GM12864 (cell line): ENCODE results near the gene PPP1R13L.
"Not testable (repeated sequence)": the region's sequence is repeated elsewhere in the genome, so short reads cannot be mapped to it uniquely, and the experiment has no call there.

Experiments used
- DNase-seq: peaks from one replicate; pipeline ENCODE4 v3.0.0-alpha.2; 2011; ENCODE audit warnings: low read depth
- H3K4me3 ChIP-seq: 2 replicates; pipeline ENCODE4 v1.5.1; 2011; ENCODE audit warnings: mild to moderate bottlenecking, low read depth, low read length, control low read depth
- TF ChIP-seq, protein P1 (sequence below): IDR thresholded peaks from 2 replicates; pipeline ENCODE4 v1.5.1; 2011; ENCODE audit warnings: low read depth, mild to moderate bottlenecking, moderate library complexity, low read length, control low read depth, inconsistent platforms; ENCODE audit errors: missing control alignments

The PPP1R13L gene

DNA sequence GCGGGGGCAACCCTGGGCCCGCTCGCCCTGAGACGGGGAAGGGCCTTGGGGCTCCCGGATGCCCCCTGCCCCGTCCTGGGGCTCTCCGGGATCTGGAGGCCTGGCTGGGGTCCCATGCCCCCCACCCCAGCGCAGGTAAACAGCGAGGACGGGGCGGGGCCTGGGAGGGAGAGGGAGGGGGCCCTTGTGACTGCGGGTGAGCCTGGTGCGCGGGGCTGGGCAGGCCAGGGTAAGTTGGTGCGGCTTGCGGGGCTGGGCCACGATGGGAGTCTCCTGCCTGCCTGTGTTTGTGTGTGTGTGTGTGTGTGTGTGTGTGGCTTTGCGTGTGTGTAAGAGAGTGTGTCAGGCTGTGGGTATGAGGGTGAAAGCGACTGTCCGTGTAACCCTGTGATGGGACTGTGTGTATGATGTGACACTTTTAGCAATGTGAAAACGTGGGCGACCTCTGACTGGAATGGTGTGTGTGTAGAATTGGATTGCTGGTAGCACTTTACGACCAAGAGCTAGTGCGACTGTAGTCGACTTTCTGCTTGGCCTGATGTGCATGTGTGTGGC, 63.9 kb downstream of the PPP1R13L start:
- TF ChIP-seq, protein P1, sequence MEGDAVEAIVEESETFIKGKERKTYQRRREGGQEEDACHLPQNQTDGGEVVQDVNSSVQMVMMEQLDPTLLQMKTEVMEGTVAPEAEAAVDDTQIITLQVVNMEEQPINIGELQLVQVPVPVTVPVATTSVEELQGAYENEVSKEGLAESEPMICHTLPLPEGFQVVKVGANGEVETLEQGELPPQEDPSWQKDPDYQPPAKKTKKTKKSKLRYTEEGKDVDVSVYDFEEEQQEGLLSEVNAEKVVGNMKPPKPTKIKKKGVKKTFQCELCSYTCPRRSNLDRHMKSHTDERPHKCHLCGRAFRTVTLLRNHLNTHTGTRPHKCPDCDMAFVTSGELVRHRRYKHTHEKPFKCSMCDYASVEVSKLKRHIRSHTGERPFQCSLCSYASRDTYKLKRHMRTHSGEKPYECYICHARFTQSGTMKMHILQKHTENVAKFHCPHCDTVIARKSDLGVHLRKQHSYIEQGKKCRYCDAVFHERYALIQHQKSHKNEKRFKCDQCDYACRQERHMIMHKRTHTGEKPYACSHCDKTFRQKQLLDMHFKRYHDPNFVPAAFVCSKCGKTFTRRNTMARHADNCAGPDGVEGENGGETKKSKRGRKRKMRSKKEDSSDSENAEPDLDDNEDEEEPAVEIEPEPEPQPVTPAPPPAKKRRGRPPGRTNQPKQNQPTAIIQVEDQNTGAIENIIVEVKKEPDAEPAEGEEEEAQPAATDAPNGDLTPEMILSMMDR = no peak
- DNase-seq = no peak
- no peak overlapping the region for H3K4me3 ChIP-seq

DNA sequence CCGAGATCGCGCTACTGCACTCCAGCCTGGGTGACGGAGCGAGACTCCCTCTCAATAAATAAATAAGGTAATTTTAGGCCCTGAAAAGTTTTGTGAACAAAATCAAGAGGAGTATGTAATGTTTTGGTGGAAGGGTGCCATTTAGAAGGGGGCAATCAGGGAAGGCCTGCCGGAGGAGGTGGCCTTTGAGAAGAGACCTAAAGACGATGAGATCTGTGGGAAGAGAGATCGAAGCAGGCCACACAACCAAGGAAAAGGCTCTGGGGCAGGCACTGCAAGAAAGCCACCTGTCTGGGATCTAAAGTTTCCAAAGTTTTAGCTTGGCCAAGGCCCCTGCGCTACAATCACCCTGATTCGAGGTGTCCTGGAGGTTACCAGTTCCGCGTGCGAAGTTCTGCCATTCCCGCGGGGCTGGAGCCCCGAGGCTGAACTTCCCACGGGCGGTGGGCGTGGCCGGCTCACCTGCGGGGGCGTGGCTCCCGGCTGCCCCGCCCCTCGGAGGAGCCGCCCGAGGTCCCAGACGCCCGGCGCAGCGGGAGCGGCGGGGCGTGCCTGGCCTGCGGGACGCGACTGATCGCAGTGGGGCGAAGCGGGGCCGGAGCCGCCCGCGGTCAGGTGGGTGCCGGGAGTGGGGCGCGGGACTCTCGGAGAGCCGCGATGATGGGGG, 64.5 kb downstream of the PPP1R13L start, which contains the start of gene KLC3:
TSS of gene KLC3 (plus strand) at position 519 of the 667 bp plus-strand sequence. CDS start 4,792 bp downstream, outside the sequence.
- TF ChIP-seq, protein P1 = no peak
- no peak for DNase-seq
- H3K4me3 ChIP-seq = no peak within 1 kb of the TSS

DNA sequence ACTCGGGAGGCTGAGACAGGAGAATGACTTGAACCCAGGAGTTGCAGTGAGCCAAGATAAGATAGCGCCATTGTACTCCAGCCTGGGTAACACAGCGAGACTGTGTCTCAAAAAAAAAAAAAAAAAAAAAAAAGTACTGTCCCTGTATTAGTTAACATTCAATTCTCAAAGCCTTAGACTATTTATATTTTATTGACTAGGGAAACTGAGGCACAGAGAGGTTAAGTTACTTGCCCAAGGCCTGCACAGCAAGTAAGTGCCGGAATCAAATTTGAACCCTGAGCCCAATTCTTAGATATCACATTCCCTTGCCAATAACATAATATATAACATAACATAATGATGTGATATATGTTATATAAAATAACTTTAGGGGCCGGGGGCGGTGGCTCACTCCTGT, 65.2 kb downstream of the PPP1R13L start:
- no peak for DNase-seq
- H3K4me3 ChIP-seq = no peak overlapping the region
- TF ChIP-seq, protein P1 = no peak

DNA sequence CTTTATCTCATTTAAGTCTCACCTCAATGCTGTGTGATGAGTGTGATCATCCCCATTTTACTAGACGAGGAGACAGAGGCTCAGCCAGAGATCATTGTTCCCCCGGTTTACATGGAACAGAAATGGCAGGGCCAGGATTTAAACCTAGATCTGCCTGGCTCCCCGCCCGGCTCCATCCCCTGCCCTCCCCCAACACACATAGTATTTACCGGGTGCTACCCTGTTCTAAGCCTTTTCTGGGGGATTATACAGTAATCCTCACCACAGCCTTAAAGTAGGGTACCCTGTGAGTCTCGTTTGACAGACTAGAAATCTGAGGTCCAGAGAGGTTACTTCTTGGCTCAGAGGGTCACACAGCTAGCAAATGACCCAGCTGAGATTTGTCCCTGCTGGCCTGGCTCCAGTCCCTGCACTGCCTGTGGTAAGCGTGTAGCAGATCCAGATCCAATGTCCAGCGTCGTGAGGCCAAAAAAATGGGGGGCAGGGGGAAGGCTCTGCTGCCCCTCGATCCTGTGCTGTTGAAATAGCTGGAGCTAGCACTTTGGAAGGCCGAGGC, 68.1 kb downstream of the PPP1R13L start:
- H3K4me3 ChIP-seq = no peak overlapping the region
- TF ChIP-seq, protein P1 = no peak
- DNase-seq = no peak

DNA sequence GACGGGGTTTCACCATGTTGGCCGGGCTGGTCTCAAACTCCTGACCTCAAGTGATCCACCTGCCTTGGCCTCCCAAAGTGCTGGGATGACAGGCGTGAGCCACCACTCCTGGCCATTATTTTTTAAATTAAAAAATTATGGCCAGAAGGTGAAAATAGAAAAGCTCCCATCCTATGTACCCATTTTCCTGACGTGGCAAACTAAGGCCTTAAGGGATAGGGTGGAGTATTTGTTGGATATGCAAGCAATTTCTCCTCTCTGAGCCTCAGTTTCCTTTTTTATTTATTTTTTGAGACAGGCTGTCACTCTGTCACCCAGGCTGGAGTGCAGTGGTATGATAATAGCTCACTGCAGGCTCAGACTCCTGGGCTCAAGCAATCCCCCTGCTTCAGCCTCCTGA, 70.0 kb downstream of the PPP1R13L start:
- not testable (repeated sequence) for DNase-seq, H3K4me3 ChIP-seq

DNA sequence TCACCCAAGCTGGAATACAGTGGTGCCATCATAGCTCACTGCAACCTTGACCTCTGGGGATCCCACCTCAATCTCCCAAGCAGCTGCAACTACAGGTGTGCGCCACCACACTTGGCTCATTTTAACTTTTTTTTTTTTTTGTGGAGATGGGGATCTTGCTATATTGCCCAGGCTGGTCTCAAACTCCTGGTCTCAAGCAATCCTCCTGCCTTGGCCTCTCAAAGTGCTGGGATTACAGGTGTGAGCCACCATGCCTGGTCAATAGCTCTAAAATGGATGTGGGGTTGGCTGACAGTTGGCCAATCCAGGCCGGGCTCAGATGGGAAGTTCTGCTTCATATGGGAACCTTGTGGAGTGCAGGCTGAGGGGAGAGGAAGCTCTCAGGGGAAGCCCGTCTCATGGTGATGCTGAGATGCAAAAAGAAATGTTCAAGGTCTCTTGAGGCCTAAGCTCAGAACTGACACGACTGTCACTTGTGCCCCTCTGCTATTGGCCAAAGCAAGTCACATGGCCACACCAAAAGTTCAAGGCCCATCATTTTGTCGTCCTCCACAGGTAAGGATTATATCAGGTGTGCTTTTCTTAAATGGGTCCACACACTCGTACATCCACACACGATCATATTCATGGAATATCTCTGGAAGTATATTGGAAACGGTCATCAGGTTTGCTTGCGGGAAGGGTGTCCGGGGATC, 71.1 kb downstream of the PPP1R13L start:
- H3K4me3 ChIP-seq = no peak overlapping the region
- TF ChIP-seq, protein P1 = no peak

DNA sequence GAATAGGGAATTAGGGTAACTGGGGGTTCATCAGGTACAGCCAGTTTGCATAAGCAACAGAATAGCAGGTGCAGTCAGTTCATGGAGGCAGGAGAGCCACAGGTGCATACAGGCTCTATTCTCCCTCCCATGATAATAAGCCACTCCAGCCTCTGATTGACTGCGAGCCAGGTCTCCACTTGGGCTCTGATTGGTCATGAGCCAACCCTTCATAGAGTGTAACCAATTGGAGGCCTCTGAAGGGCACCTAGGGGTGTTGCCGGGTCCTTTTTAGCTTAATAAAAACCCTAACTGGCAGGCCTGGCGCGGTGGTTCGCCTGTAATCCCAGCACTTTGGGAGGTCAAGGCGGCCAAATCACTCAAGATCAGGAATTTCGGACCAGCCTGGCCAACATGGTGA, 73.5 kb downstream of the PPP1R13L start:
- TF ChIP-seq, protein P1 = no peak
- DNase-seq = no peak
- H3K4me3 ChIP-seq = no peak overlapping the region

More for the DNA sequence above, 71.1 kb downstream of the PPP1R13L start:
- DNase-seq = no peak
